Amniotic stem cell (primary cell): Measurements from ENCODE around the gene UFSP2.
A peak's percentile ranks its signal among the peaks of the same experiment; 100 is the strongest.

ENCODE experiments used
- DNase-seq: peaks from one replicate; lab custom pipeline; 2025; lab: John Stamatoyannopoulos, UW

UFSP2 gene, protein sequence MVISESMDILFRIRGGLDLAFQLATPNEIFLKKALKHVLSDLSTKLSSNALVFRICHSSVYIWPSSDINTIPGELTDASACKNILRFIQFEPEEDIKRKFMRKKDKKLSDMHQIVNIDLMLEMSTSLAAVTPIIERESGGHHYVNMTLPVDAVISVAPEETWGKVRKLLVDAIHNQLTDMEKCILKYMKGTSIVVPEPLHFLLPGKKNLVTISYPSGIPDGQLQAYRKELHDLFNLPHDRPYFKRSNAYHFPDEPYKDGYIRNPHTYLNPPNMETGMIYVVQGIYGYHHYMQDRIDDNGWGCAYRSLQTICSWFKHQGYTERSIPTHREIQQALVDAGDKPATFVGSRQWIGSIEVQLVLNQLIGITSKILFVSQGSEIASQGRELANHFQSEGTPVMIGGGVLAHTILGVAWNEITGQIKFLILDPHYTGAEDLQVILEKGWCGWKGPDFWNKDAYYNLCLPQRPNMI

GRCh38 chr4:185425647-185426352 is at the start of gene UFSP2:
Gene UFSP2, minus strand, starts transcription at chr4:185425964. Its CDS starts 96 bp downstream, at chr4:185425868.
- peak; percentile 75 for DNase-seq

DNA sequence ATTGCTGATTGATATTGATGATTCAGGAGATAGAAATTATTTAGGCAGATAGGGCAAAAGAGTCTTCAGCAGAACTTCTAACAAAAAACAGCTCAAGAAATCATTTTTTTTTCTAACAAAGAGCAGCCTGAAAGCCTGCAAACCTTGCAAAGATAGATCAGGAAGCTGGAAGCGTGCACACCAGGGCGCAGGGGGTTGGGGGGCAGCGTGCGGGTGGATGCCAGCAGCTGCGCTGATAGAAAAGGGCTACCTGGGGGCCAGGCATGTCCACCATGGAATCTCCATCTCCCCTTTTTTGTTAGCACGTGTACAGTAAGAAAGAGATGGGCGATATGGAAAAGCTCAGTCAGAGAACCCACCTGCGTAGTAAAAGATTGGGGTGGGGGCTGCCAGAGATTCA is 47.5 kb upstream of the UFSP2 start:
- no peak for DNase-seq

- DNase-seq, result no peak
Measured at GRCh38 chr4:185472103-185472542, 46.4 kb upstream of the UFSP2 start.

DNA sequence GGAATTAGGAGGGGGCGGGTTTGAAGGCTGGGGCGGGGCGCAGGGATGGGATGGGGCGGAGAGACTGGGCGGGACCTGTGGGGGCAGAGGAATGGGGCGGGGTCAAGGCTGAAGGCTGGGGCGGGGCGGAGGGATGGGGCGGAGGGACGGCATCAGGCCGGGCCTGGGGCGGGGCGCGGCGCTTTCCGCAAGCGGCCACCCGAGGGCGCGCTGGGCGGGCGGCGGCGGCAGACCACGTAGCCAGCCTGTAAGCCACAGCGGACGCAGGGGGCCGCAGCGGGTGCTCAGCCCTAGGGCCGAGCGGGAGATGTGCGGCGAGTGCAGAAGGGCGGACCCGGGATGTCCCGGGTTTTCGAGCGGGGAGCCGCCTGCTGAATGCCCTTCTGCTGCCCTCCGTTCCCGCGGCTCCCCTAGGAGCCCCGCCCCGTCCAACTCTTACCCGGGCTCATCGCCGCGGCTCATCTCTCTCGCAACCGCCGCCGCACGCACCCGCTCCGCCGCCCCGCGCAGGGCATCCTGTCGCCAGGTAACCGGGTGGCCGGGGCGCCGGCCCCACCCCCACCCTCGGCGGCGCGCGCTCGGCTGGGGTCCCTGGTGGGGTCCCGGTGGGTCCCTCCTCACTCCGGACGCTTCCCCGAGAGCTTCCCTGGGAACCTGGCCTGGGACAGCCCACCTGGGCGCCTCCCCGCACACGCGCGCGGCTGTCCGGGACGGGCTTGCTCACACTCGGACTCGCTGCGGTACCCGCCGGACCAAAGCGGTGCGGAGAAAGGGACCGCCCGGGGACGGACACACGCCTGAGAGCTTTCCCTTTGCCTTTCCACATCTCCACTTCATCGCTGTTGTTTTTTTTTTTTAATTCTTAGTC is 45.7 kb upstream of the UFSP2 start, which contains the start of gene CCDC110:
CCDC110 (minus strand) TSS at position 499 of the 868 bp plus-strand sequence; CDS start at position 449, 50 bp downstream.
- DNase-seq, result peak; percentile 100

- DNase-seq, result peak; percentile 6
Measured at GRCh38 chr4:185470501-185471195, 44.9 kb upstream of the UFSP2 start.

DNA sequence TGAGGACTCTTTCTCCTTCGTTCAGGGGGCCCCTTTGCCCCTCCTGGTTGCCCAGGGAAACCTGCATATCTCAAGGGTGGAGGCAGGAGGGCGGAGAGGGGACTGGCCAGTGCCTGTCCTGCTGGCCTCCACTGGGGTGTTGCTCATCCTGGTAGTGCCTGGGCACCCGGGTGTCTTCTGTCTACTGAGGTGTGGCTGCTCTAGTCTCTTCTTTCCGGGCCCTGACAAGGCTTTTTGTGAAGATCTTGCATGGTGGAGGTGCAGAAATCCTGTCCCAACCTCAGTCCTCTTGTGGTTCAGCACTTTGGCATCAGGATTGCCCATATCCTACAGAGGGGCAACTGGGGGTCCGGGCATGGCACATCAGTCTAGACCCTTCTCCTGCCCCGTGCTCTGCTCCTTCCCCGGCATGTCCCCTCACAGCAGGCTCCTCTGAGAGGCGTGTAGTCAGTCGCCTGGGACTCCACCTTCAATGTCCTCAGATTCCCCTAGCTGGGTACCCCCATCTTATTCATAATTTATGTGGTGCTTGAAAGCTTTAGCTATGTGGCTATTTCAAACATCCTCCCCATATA is 43.9 kb upstream of the UFSP2 start:
- no peak for DNase-seq

DNA sequence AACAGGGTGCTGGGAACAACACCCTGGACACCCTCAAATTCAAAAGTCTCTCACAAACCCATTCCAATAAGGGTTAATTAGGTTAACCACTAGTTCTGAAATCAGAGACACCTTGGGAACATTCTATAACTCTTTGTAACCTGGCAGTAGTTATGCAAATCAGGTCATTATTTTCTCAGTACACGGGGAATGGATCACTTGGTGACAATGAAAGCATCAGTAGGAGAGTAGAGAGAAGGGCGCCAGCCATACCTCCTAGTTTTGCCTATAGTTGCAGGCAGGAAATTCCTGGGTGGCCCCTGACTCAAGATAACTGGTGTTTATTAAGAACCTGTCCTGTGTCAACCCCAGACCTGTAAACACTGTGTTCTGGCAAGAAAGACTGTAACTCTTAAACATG is 43.2 kb upstream of the UFSP2 start:
- no peak for DNase-seq

GRCh38 chr4:185467991-185468390 is 42.2 kb upstream of the UFSP2 start:
- DNase-seq, result no peak

DNA sequence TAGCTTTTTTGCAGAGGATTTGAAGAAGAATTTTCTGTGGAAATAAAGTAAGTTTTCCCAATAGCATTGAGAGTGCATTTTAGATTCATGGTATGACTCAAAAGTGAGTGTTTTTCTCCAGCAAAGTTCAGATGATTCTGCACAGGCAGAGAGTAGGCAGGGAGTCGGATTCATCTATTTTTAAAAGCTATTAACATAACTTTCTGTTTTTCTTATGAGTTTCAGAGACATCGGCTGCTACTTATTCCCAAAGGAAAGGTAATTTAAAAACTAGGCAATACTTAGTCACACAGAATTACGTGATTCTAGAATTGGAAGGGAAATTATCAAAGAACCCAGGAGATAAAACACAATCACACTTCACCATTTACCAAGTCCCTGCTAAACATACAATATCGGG is 41.3 kb upstream of the UFSP2 start:
- peak; percentile 3 for DNase-seq

GRCh38 chr4:185465707-185466106 is 39.9 kb upstream of the UFSP2 start:
- DNase-seq, result no peak

DNA sequence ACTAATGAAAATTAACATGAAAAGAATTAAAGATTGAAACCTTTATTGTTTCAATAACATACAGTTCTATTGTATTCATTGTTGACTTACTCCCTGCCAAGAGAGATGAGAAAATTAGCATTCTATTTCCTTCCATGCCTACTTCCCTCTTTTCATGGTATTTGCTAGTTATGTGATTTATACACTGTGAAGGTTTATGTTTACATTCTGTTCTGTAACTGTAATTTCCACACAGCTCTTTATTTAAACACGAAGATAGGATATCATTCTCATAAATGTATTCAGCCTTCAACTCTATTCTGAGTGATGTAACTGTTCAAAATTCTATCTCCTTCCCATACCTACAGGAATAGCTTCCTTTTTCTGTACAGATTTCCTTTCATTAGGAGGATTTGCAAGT is 39.1 kb upstream of the UFSP2 start:
- DNase-seq, result no peak

- no peak for DNase-seq
Measured at GRCh38 chr4:185464183-185464582, 38.4 kb upstream of the UFSP2 start.

DNA sequence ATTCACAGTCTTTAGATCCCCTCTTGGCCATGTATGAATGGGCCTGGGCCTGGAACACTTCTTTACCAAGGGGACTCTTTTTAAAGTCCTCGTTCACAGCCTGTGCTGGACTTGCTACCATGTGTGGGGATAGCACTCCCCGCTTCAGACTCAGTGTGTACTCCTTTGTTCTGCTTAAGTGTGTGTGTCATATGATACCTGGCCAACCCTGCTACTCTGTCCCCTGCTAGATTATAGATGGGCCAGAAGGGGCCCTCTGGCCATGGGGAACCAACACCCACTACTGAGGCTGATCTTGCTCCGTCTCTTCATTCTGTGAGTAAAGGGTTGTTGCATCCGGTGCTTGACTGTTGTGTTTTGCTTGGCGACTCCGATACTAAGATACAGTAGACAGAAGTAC is 37.8 kb upstream of the UFSP2 start:
- no peak for DNase-seq

DNA sequence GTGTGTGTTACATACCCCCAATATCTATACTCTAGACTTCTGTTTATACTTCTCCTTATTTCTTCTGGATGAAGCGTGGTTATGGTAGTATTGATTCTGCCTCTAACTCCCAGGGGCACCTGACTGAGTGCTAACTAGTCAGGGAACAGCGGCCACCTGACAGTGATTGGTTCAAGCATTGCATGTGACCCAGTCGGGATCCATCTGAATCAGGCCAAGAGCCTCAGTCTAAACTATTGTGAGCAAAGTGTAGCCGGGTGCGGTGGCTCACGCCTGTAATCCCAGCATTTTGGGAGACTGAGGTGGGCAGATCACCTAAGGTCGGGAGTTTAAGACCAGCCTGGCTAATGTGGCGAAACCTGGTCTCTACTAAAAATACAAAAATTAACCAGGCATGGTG is 35.8 kb upstream of the UFSP2 start:
- DNase-seq, result no peak

DNA sequence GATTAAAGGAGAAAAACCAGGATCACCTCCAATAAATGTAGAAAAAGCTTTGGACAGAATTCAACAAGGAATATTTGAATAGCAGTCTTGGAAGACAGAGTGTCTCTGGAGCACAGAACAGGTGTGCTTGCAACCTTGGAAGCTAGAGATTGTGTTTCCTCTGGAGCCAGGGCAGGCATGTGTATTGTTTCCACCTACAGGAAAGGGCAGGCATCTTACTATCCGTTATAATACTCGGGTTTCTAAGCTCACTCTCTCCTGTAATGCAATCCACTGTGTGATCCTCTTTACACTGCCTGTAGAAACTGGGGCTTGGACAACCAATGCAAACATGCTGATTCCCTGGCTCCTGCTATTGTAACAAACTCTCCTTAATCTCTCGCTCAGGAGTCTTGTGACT is 31.4 kb upstream of the UFSP2 start:
- no peak for DNase-seq

- DNase-seq, result no peak
Measured at GRCh38 chr4:185456131-185456530, 30.4 kb upstream of the UFSP2 start.

- no peak for DNase-seq
Measured at GRCh38 chr4:185445209-185445608, 19.4 kb upstream of the UFSP2 start.

- no peak for DNase-seq
Measured at GRCh38 chr4:185441479-185441878, 15.7 kb upstream of the UFSP2 start.

- DNase-seq, result no peak
Measured at GRCh38 chr4:185437809-185438208, 12.0 kb upstream of the UFSP2 start.

GRCh38 chr4:185435466-185435865 is 9.7 kb upstream of the UFSP2 start:
- no peak for DNase-seq

DNA sequence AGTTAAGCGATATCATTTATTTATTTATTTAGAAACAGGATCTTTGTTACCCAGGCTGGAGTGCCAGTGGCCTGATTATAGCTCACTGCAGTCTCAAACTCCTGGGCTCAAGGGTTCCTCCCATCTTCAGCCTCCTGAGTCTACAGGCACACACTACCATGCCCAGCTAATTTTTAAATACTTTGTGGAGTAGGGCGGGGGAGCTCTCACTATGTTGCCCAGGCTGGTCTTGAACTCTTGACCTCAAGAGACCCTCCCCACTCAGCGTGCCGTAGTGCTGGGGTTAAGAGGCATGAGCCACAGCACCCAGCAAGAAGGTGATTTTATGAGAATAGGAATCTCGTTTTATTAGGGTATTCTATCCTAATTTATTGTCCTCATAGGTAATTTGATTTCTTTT is 3.9 kb upstream of the UFSP2 start:
- DNase-seq, result no peak
